HepG2 (cell line): ENCODE measurements around the gene KRTAP5-6. TPM values are rescaled to one million over a fixed set of nuclear protein-coding genes. Genes with fewer than 3 reads are reported as not detected.

ENCODE experiments used
- DR1 ChIP-seq: sonication (generic); formaldehyde crosslinking; IDR thresholded peaks from 2 replicates; pipeline ENCODE4 v1.8.0; 2021; ENCODE audit warnings: mild to moderate bottlenecking, missing genetic modification reagents, inconsistent platforms
- GZF1 ChIP-seq: sonication (generic); formaldehyde crosslinking; IDR thresholded peaks from 2 replicates; pipeline ENCODE4 v1.5.1; 2020; ENCODE audit warnings: mild to moderate bottlenecking, missing genetic modification reagents
- HMGA1 ChIP-seq: sonication (generic); formaldehyde crosslinking; conservative IDR thresholded peaks from 2 replicates; pipeline ENCODE4 v1.4.0; 2020; ENCODE audit warnings: missing genetic modification reagents
- JDP2 ChIP-seq: sonication (generic); formaldehyde crosslinking; IDR thresholded peaks from 2 replicates; pipeline ENCODE4 v1.8.1; 2022; ENCODE audit warnings: missing genetic modification reagents, borderline replicate concordance
- LCORL ChIP-seq, 2 experiments: fragments of 450-650 bp in 1 of 2; sonication (generic) in 1 of 2; formaldehyde crosslinking in 1 of 2; IDR thresholded peaks; 2 replicates each; pipeline versions ENCODE4 v1.5.0 to v1.6.1; 2017 to 2020; ENCODE audit warnings: antibody characterized with exemption in 1 of 2, missing genetic modification reagents in 1 of 2
- SALL1 ChIP-seq: sonication (generic); formaldehyde crosslinking; IDR thresholded peaks from 2 replicates; pipeline ENCODE4 v1.8.0; 2022; ENCODE audit warnings: mild to moderate bottlenecking, missing genetic modification reagents
- SIX4 ChIP-seq: sonication (generic); formaldehyde crosslinking; IDR thresholded peaks from 2 replicates; pipeline ENCODE4 v1.4.0; 2020; ENCODE audit warnings: missing genetic modification reagents
- SNRNP70 ChIP-seq: fragments of 200-400 bp; formaldehyde crosslinking; IDR thresholded peaks from 2 replicates; pipeline ENCODE4 v1.6.1; 2017; ENCODE audit warnings: mild to moderate bottlenecking, low read depth, low read length, moderate library complexity
- SP140L ChIP-seq: sonication (generic); formaldehyde crosslinking; IDR thresholded peaks from 2 replicates; pipeline ENCODE4 v1.4.0; 2020; ENCODE audit warnings: missing genetic modification reagents, borderline replicate concordance
- TAF15 ChIP-seq: fragments of 200-400 bp; formaldehyde crosslinking; IDR thresholded peaks from one replicate; pipeline ENCODE4 v1.6.1; 2018; ENCODE audit warnings: mild to moderate bottlenecking, low read depth, low read length; ENCODE audit not compliant: poor library complexity, severe bottlenecking
- ZNF224 ChIP-seq: sonication (generic); formaldehyde crosslinking; IDR thresholded peaks from 2 replicates; pipeline ENCODE4 v1.5.0; 2020; ENCODE audit warnings: mild to moderate bottlenecking, missing genetic modification reagents
- ZNF225 ChIP-seq: sonication (generic); formaldehyde crosslinking; IDR thresholded peaks from 2 replicates; pipeline ENCODE4 v1.4.0; 2020; ENCODE audit warnings: mild to moderate bottlenecking, missing genetic modification reagents
- ZNF264 ChIP-seq: sonication (generic); formaldehyde crosslinking; IDR thresholded peaks from 2 replicates; pipeline ENCODE4 v1.4.0; 2020; ENCODE audit warnings: missing genetic modification reagents
- ZNF510 ChIP-seq: sonication (generic); formaldehyde crosslinking; IDR thresholded peaks from 2 replicates; pipeline ENCODE4 v1.4.0; 2020; ENCODE audit warnings: low read depth, mild to moderate bottlenecking, missing genetic modification reagents
- ZNF557 ChIP-seq: sonication (generic); formaldehyde crosslinking; IDR thresholded peaks from 2 replicates; pipeline ENCODE4 v1.4.0; 2020; ENCODE audit warnings: missing genetic modification reagents
- ZNF780A ChIP-seq: sonication (generic); formaldehyde crosslinking; IDR thresholded peaks from 2 replicates; pipeline ENCODE4 v1.8.0; 2022; ENCODE audit warnings: mild to moderate bottlenecking, missing genetic modification reagents, moderate library complexity
- ZNF790 ChIP-seq: sonication (generic); formaldehyde crosslinking; IDR thresholded peaks from 2 replicates; pipeline ENCODE4 v1.8.0; 2022; ENCODE audit warnings: missing genetic modification reagents, mild to moderate bottlenecking, borderline replicate concordance
- polyA plus RNA-seq, 8 experiments: library from polyadenylated mRNA; depleted of rRNA in 3 of 8; stranded (reverse) in 7 of 8; unstranded in 1 of 8; fragments of >200 nt; fragmentation: Illumina TruSeq in 4 of 8; extraction: Trizol in 4 of 8; gene quantifications; 2 replicates each; pipeline versions ENCODE4 v1.2.1 to v1.2.3, GENCODE V29; 2011 to 2016; ENCODE audit warnings: low read depth in 4 of 8, missing spikeins in 1 of 8, mixed read lengths in 1 of 8; ENCODE audit not compliant: insufficient read depth in 1 of 8
- total RNA-seq, 5 experiments: library from RNA; depleted of rRNA; stranded (reverse); fragments of >200 nt; fragmentation: Illumina TruSeq; extraction: Trizol; gene quantifications; 2 replicates each; pipeline ENCODE4 v1.2.3, GENCODE V29; 2016; ENCODE audit warnings: low read depth in 1 of 5
- TF ChIP-seq, protein P1 (sequence below): sonication (generic); formaldehyde crosslinking; IDR thresholded peaks from 2 replicates; pipeline ENCODE4 v1.8.0; 2022; ENCODE audit warnings: mild to moderate bottlenecking, missing genetic modification reagents
- TF ChIP-seq, protein P2 (sequence below): sonication (generic); formaldehyde crosslinking; IDR thresholded peaks from 2 replicates; pipeline ENCODE4 v1.8.0; 2022; ENCODE audit warnings: low read depth, missing genetic modification reagents
- TF ChIP-seq, protein P3 (sequence below): sonication (generic); formaldehyde crosslinking; IDR thresholded peaks from 2 replicates; pipeline ENCODE4 v1.4.0; 2020; ENCODE audit warnings: mild to moderate bottlenecking, low read depth, missing genetic modification reagents
- TF ChIP-seq, protein P4 (sequence below): sonication (generic); formaldehyde crosslinking; IDR thresholded peaks from 2 replicates; pipeline ENCODE4 v1.4.0; 2020; ENCODE audit warnings: missing genetic modification reagents

KRTAP5-6 gene
- total and polyA plus RNA-seq, 2 of the 13 experiments (the other 11 are each of a cell fraction or from before 2014, with no cell fraction given) = not detected

DNA sequence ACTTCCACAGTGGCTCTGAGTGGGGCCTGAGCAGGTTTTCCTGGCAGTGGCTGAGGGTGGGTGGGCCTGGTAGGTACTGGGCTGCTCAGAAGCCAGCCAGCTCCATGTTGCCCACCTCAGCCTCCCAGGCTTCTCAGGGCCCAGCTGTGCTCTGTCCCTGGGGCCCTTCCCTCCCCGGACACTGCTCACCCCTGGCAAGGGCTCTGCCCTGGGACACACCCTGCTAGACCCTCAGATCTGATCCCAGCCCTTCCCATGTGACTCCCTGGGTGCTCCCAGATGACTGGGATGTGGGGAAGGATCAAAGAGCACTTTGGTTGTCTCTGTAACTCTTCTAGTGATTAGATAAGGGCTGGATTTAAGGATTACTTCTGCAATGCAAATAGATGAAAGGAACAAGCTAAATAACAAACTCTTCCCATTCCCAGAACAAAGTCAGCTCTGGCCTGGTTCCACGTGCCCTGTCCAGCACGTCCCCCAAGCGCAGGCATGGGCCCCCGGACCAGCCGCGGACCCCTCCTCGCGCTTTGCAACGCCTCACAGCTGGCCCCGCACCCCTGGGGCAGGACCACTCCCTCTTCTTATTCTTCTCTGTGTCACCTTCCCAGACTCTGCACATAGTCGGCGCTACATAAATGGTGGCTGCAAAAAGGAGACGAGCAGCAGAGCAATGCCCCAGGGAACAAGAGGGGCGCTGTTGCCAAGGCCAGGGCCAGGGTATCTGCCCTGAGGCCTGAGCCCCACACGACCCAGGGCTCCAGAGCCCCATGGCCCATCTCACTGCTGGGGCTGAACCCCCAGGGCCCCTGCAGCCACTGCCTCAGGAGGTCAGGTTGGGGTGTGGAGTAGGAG, 5.7 kb upstream of the KRTAP5-6 start (continued):
- TF ChIP-seq, protein P1, sequence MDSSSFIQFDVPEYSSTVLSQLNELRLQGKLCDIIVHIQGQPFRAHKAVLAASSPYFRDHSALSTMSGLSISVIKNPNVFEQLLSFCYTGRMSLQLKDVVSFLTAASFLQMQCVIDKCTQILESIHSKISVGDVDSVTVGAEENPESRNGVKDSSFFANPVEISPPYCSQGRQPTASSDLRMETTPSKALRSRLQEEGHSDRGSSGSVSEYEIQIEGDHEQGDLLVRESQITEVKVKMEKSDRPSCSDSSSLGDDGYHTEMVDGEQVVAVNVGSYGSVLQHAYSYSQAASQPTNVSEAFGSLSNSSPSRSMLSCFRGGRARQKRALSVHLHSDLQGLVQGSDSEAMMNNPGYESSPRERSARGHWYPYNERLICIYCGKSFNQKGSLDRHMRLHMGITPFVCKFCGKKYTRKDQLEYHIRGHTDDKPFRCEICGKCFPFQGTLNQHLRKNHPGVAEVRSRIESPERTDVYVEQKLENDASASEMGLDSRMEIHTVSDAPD (CRISPR knock-in tag) = 0 out of 2 replicates have a peak, but pooled peaks have one; percentile 56
- TF ChIP-seq, protein P2, sequence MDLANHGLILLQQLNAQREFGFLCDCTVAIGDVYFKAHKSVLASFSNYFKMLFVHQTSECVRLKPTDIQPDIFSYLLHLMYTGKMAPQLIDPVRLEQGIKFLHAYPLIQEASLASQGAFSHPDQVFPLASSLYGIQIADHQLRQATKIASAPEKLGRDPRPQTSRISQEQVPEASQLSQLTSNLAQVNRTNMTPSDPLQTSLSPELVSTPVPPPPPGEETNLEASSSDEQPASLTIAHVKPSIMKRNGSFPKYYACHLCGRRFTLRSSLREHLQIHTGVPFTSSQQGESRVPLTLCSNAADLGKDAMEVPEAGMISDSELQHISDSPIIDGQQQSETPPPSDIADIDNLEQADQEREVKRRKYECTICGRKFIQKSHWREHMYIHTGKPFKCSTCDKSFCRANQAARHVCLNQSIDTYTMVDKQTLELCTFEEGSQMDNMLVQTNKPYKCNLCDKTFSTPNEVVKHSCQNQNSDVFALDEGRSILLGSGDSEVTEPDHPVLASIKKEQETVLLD (CRISPR knock-in tag) = peak; percentile 6
- no peak for TF ChIP-seq HMGA1
- peak; percentile 80; the same call in 1 of the 2 replicates for TF ChIP-seq ZNF264 (CRISPR knock-in tag)
- peak; percentile 71 for TF ChIP-seq ZNF225 (CRISPR knock-in tag)
- no peak; the same call in 1 of the 2 replicates for TF ChIP-seq JDP2 (CRISPR knock-in tag)
- no peak for TF ChIP-seq TAF15
- peak; percentile 43; the same call in 1 of the 2 replicates for TF ChIP-seq ZNF780A (CRISPR knock-in tag)
- peak; percentile 95 for TF ChIP-seq SALL1 (CRISPR knock-in tag)
- no peak for TF ChIP-seq ZNF224 (CRISPR knock-in tag)
- 0 out of 2 replicates have a peak, but pooled peaks have one; percentile 75 for TF ChIP-seq ZNF510 (CRISPR knock-in tag)
- TF ChIP-seq LCORL (IDR thresholded peaks at IDR 0.05) = peak; percentile 86; the same call in 1 of the 2 replicates
- peak; percentile 97 for TF ChIP-seq LCORL (CRISPR knock-in tag; IDR thresholded peaks at IDR 0.05)
- peak; percentile 75; the same call in 1 of the 2 replicates for TF ChIP-seq DR1 (CRISPR knock-in tag)
- TF ChIP-seq ZNF557 (CRISPR knock-in tag) = 0 out of 2 replicates have a peak, but pooled peaks have one; percentile 88
- TF ChIP-seq SIX4 (CRISPR knock-in tag) = peak; percentile 50; the same call in 1 of the 2 replicates
- TF ChIP-seq SP140L (CRISPR knock-in tag) = 0 out of 2 replicates have a peak, but pooled peaks have one; percentile 69
- no peak for TF ChIP-seq GZF1 (CRISPR knock-in tag)
- TF ChIP-seq, protein P3, sequence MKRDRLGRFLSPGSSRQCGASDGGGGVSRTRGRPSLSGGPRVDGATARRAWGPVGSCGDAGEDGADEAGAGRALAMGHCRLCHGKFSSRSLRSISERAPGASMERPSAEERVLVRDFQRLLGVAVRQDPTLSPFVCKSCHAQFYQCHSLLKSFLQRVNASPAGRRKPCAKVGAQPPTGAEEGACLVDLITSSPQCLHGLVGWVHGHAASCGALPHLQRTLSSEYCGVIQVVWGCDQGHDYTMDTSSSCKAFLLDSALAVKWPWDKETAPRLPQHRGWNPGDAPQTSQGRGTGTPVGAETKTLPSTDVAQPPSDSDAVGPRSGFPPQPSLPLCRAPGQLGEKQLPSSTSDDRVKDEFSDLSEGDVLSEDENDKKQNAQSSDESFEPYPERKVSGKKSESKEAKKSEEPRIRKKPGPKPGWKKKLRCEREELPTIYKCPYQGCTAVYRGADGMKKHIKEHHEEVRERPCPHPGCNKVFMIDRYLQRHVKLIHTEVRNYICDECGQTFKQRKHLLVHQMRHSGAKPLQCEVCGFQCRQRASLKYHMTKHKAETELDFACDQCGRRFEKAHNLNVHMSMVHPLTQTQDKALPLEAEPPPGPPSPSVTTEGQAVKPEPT (CRISPR knock-in tag) = peak; percentile 62; the same call in 1 of the 2 replicates
- TF ChIP-seq ZNF790 = 0 out of 2 replicates have a peak, but pooled peaks have one; percentile 50
- TF ChIP-seq SNRNP70 = no peak
- TF ChIP-seq, protein P4, sequence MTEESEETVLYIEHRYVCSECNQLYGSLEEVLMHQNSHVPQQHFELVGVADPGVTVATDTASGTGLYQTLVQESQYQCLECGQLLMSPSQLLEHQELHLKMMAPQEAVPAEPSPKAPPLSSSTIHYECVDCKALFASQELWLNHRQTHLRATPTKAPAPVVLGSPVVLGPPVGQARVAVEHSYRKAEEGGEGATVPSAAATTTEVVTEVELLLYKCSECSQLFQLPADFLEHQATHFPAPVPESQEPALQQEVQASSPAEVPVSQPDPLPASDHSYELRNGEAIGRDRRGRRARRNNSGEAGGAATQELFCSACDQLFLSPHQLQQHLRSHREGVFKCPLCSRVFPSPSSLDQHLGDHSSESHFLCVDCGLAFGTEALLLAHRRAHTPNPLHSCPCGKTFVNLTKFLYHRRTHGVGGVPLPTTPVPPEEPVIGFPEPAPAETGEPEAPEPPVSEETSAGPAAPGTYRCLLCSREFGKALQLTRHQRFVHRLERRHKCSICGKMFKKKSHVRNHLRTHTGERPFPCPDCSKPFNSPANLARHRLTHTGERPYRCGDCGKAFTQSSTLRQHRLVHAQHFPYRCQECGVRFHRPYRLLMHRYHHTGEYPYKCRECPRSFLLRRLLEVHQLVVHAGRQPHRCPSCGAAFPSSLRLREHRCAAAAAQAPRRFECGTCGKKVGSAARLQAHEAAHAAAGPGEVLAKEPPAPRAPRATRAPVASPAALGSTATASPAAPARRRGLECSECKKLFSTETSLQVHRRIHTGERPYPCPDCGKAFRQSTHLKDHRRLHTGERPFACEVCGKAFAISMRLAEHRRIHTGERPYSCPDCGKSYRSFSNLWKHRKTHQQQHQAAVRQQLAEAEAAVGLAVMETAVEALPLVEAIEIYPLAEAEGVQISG = peak; percentile 92
